Panc1 (cell line): ENCODE data around the gene TAF15.

Experiments used
- CTCF ChIP-seq: fragments of 450-650 bp; IDR thresholded peaks from 2 replicates; pipeline ENCODE4 v1.5.1; 2017; ENCODE audit warnings: mild to moderate bottlenecking
- REST ChIP-seq, 2 experiments: IDR thresholded peaks; 2 replicates each; pipeline ENCODE4 v1.6.1; 2011 to 2012; ENCODE audit warnings: low read depth in 2 of 2, control low read depth in 1 of 2, low read length in 1 of 2, mild to moderate bottlenecking in 1 of 2, moderate library complexity in 1 of 2; ENCODE audit not compliant: insufficient read depth in 1 of 2
- TCF7L2 ChIP-seq: IDR thresholded peaks from 2 replicates; pipeline ENCODE4 v1.6.1; 2011; ENCODE audit warnings: mild to moderate bottlenecking, low read depth, low read length, inconsistent platforms

GRCh38 chr17:35775583-35775982 lies 33.7 kb upstream of the TAF15 start:
- TF ChIP-seq CTCF (no peak), REST (IDR thresholded peaks at IDR 0.05; ENCODE audit: insufficient read depth in 1 of 2, low read depth in 2 of 2, low read length in 1 of 2) (no peak), TCF7L2 (no peak)
